ENCODE results near the gene ANKMY1. TPM values are rescaled to one million over a fixed set of nuclear protein-coding genes. Genes with fewer than 3 reads are reported as not detected.

Gene ANKMY1
- total RNA-seq, 1 donor from 2014 or later = 7.6 TPM

GRCh38 chr2:240459401-240460252, 98.2 kb downstream of the ANKMY1 start:
- no peak for DNase-seq

GRCh38 chr2:240458900-240459391, 98.8 kb downstream of the ANKMY1 start:
- no peak for DNase-seq

- no peak for DNase-seq
Observed at GRCh38 chr2:240458044-240458899, 99.5 kb downstream of the ANKMY1 start.

- no peak for DNase-seq
Observed at GRCh38 chr2:240457223-240458043, 100.4 kb downstream of the ANKMY1 start.

- DNase-seq = no peak
Observed at GRCh38 chr2:240456447-240457222, 101.2 kb downstream of the ANKMY1 start.

- no peak for DNase-seq
Observed at GRCh38 chr2:240455647-240456446, 101.9 kb downstream of the ANKMY1 start.

- DNase-seq = no peak
Observed at GRCh38 chr2:240455272-240455646, 102.5 kb downstream of the ANKMY1 start.

GRCh38 chr2:240454106-240454901, 103.5 kb downstream of the ANKMY1 start:
- DNase-seq = no peak

GRCh38 chr2:240453461-240454105, 104.2 kb downstream of the ANKMY1 start:
- no peak for DNase-seq

GRCh38 chr2:240452462-240453256, 105.1 kb downstream of the ANKMY1 start:
- DNase-seq = no peak

GRCh38 chr2:240451791-240452461, 105.9 kb downstream of the ANKMY1 start:
- DNase-seq = no peak

- DNase-seq = no peak
Observed at GRCh38 chr2:240451108-240451611, 106.6 kb downstream of the ANKMY1 start.

GRCh38 chr2:240450532-240451107, 107.2 kb downstream of the ANKMY1 start:
- DNase-seq = no peak

GRCh38 chr2:240449764-240450531, 107.8 kb downstream of the ANKMY1 start:
- no peak for DNase-seq

GRCh38 chr2:240448387-240449274, 109.2 kb downstream of the ANKMY1 start:
- no peak for DNase-seq
